K562 (cell line): ENCODE measurements around the gene DSCAM. TPM values are rescaled to one million over a fixed set of nuclear protein-coding genes. Genes with fewer than 3 reads are reported as not detected.

Source experiments
- ATAC-seq: fragments of 200-7000 bp; cut with Tn5 transposase; 3 replicates; pipeline ENCODE4 v1.9.1; 2020; ENCODE audit warnings: moderate library complexity
- BruUV-seq: library from RNA; stranded (reverse); fragments of 400-500 nt; replicated peaks from 2 replicates; lab custom pipeline; 2021; lab: Mats Ljungman, UMichigan
- CTCF ChIA-PET: fragments of 300-600 bp; formaldehyde crosslinking; extraction: SDS; loops from one replicate; lab custom pipeline; 2021; ENCODE audit warnings: low intra/inter-chr PET ratio; lab: Yijun Ruan, JAX
- POLR2A ChIA-PET: fragments of 300-600, 350-650 bp; sonication (Branson Sonifier 250); formaldehyde crosslinking; extraction: SDS; loops from one replicate; lab custom pipeline; 2021; ENCODE audit warnings: antibody characterized with exemption, inconsistent platforms; lab: Yijun Ruan, JAX
- DNase-seq, 4 experiments: peaks; one replicate each; pipeline versions ENCODE4 v3.0.0 to v3.0.0-alpha.2; 2011 to 2018; ENCODE audit warnings: low spot score in 3 of 4, mixed read lengths in 3 of 4; ENCODE audit errors: extremely low read depth in 1 of 4
- FAIRE-seq: peaks from 2 replicates; lab custom pipeline; 2011; peaks lifted over from hg19 to GRCh38; lab: Jason Lieb, UNC
- H2AFZ ChIP-seq: 2 replicates; pipeline ENCODE4 v1.6.0; 2011; ENCODE audit warnings: low read depth, low read length, control low read depth, inconsistent platforms
- H3K27ac ChIP-seq: fragments of 200-600 bp; 3 replicates; pipeline ENCODE4 v1.8.0; 2011; ENCODE audit warnings: low read depth, mild to moderate bottlenecking, control low read depth, inconsistent platforms, low read length, moderate library complexity, mixed read lengths; ENCODE audit errors: extremely low read depth
- H3K27me3 ChIP-seq, 2 experiments: fragments of 300-600 bp in 1 of 2; 2 replicates in 1 of 2; 3 replicates in 1 of 2; pipeline versions ENCODE4 v1.6.0 to v1.8.0; 2011; ENCODE audit warnings: inconsistent platforms in 2 of 2, low read length in 2 of 2, mild to moderate bottlenecking in 1 of 2, mixed read lengths in 1 of 2, moderate library complexity in 1 of 2; ENCODE audit not compliant: control insufficient read depth in 2 of 2, insufficient read depth in 2 of 2
- H3K36me3 ChIP-seq: fragments of 300-600 bp; 3 replicates; pipeline ENCODE4 v1.8.0; 2011; ENCODE audit warnings: mild to moderate bottlenecking, low read length, inconsistent platforms; ENCODE audit not compliant: control insufficient read depth, insufficient read depth
- H3K4me1 ChIP-seq, 2 experiments: fragments of 200-600 bp in 1 of 2; replicated peaks in 1 of 2; 2 replicates in 1 of 2; 3 replicates in 1 of 2; pipeline versions ENCODE4 v1.5.1 to v1.8.0; 2011; ENCODE audit warnings: inconsistent platforms in 2 of 2, low read length in 2 of 2, mild to moderate bottlenecking in 1 of 2, mixed read lengths in 1 of 2, moderate library complexity in 1 of 2; ENCODE audit not compliant: control insufficient read depth in 2 of 2, insufficient read depth in 2 of 2
- H3K4me2 ChIP-seq: 2 replicates; pipeline ENCODE4 v1.6.1; 2011; ENCODE audit warnings: low read length, control low read depth, inconsistent platforms, mixed read lengths; ENCODE audit not compliant: insufficient read depth
- H3K4me3 ChIP-seq: fragments of 200-600 bp; sonication (generic), shearing (Covaris generic); 2 replicates; pipeline ENCODE4 v1.5.1; 2016; ENCODE audit warnings: control low read depth, inconsistent platforms
- H3K79me2 ChIP-seq: fragments of 200-600 bp; 3 replicates; pipeline ENCODE4 v1.8.0; 2011; ENCODE audit warnings: low read length, inconsistent platforms; ENCODE audit not compliant: control insufficient read depth, insufficient read depth
- H3K9ac ChIP-seq, 2 experiments: 2 replicates each; pipeline versions ENCODE4 v1.6.0 to v1.6.1; 2011; ENCODE audit warnings: low read depth in 2 of 2, low read length in 2 of 2, control low read depth in 1 of 2, inconsistent platforms in 1 of 2, mild to moderate bottlenecking in 1 of 2, mixed read lengths in 1 of 2; ENCODE audit not compliant: insufficient read depth in 1 of 2
- H3K9me1 ChIP-seq: one replicate; pipeline ENCODE4 v1.6.0; 2011; ENCODE audit warnings: inconsistent platforms, mild to moderate bottlenecking, low read length, moderate library complexity; ENCODE audit not compliant: control insufficient read depth, insufficient read depth
- H3K9me3 ChIP-seq: replicated peaks from 2 replicates; pipeline ENCODE4 v1.5.1; 2011; ENCODE audit warnings: low read depth, low read length, inconsistent platforms; ENCODE audit not compliant: control insufficient read depth, insufficient read depth
- H4K20me1 ChIP-seq: replicated peaks from 2 replicates; pipeline ENCODE4 v1.6.1; 2011; ENCODE audit warnings: low read length, inconsistent platforms, mixed read lengths; ENCODE audit not compliant: control insufficient read depth, insufficient read depth
- BACH1 ChIP-seq: fragments of 200-800 bp; sonication (Bioruptor generic); IDR thresholded peaks from 2 replicates; pipeline ENCODE4 v1.6.1; 2016; ENCODE audit warnings: missing genetic modification characterization, missing compliant biosample characterization
- BRF1 ChIP-seq: IDR thresholded peaks from 3 replicates; pipeline ENCODE4 v1.6.1; 2011; ENCODE audit warnings: borderline replicate concordance, mild to moderate bottlenecking; ENCODE audit not compliant: insufficient read length; ENCODE audit errors: extremely low read depth
- CBX3 ChIP-seq, 2 experiments: IDR thresholded peaks; 1 replicate in 1 of 2; 2 replicates in 1 of 2; pipeline ENCODE4 v1.6.1; 2012; ENCODE audit warnings: inconsistent platforms in 2 of 2, low read length in 2 of 2, borderline replicate concordance in 1 of 2, control low read depth in 1 of 2
- ESRRB ChIP-seq: fragments of 250-450 bp; sonication (Bioruptor Pico); IDR thresholded peaks from 2 replicates; pipeline ENCODE4 v1.5.0; 2020; ENCODE audit warnings: mild to moderate bottlenecking, moderate library complexity, borderline replicate concordance
- FOXK2 ChIP-seq, 2 experiments: fragments of 450-650 bp; IDR thresholded peaks in 1 of 2; conservative IDR thresholded peaks in 1 of 2; 2 replicates each; pipeline ENCODE4 v1.6.1; 2016; ENCODE audit warnings: low read depth in 2 of 2, mild to moderate bottlenecking in 1 of 2
- GABPB2 ChIP-seq: fragments of 250-450 bp; sonication (Bioruptor Pico); conservative IDR thresholded peaks from 2 replicates; pipeline ENCODE4 v1.5.1; 2021; ENCODE audit warnings: mild to moderate bottlenecking
- JUN ChIP-seq, 2 experiments: sonication (generic) in 1 of 2; formaldehyde crosslinking in 1 of 2; IDR thresholded peaks; 2 replicates each; pipeline versions ENCODE4 v1.6.1 to v1.8.0; 2012 to 2022; ENCODE audit warnings: borderline replicate concordance in 2 of 2, mild to moderate bottlenecking in 2 of 2, improper control_type of control experiment in 1 of 2, low read depth in 1 of 2, low read length in 1 of 2, missing genetic modification reagents in 1 of 2
- NELFE ChIP-seq: IDR thresholded peaks from 2 replicates; pipeline ENCODE4 v1.6.1; 2011; ENCODE audit warnings: mild to moderate bottlenecking; ENCODE audit not compliant: insufficient read depth, insufficient read length
- NRF1 ChIP-seq, 2 experiments: fragments of 450-650 bp; IDR thresholded peaks in 1 of 2; conservative IDR thresholded peaks in 1 of 2; 2 replicates each; pipeline ENCODE4 v1.6.1; 2014; ENCODE audit warnings: mild to moderate bottlenecking in 2 of 2
- OTX1 ChIP-seq: fragments of 450-650 bp; formaldehyde crosslinking; IDR thresholded peaks from 2 replicates; pipeline ENCODE4 v1.4.0; 2022; ENCODE audit warnings: mild to moderate bottlenecking
- ZNF436 ChIP-seq: fragments of 250-450, 450-650 bp; sonication (Bioruptor Pico); formaldehyde crosslinking; IDR thresholded peaks from 2 replicates; pipeline ENCODE4 v1.7.0; 2020; ENCODE audit warnings: mild to moderate bottlenecking
- ZNF584 ChIP-seq: fragments of 200-800 bp; sonication (Bioruptor generic); IDR thresholded peaks from 2 replicates; pipeline ENCODE4 v1.6.1; 2016; ENCODE audit warnings: low read depth, mild to moderate bottlenecking, missing genetic modification characterization, missing compliant biosample characterization
- ZNF717 ChIP-seq: fragments of 250-450 bp; sonication (Bioruptor Pico); IDR thresholded peaks from 2 replicates; pipeline ENCODE4 v1.5.0; 2021
- WGBS: fragments of 100-300 bp; shearing (Covaris generic); methylation state at CpG from one replicate; pipeline ENCODE4 v1.1.6; 2016; ENCODE audit warnings: low coverage, mixed read lengths; ENCODE audit not compliant: insufficient coverage; ENCODE audit errors: missing lambda C conversion rate; 5-methylcytosine and 5-hydroxymethylcytosine counted together
- in situ Hi-C: fragments of 300-500 bp; cut with MboI; formaldehyde crosslinking; loops from 4 replicates; pipeline ENCODE4 v1.15.0; 2018; ENCODE audit warnings: inconsistent platforms, mixed read lengths
- intact Hi-C: fragments of 100-400 bp; cut with micrococcal nuclease; formaldehyde crosslinking; loops from 2 replicates; pipeline ENCODE4 v1.14.2; 2022
- polyA plus RNA-seq, 8 experiments: library from polyadenylated mRNA; depleted of rRNA in 4 of 8; stranded (reverse) in 5 of 8; unstranded in 3 of 8; fragments of >200 nt; fragmentation: Nextera tagmentation in 2 of 8; fragmentation: Illumina TruSeq in 1 of 8; extraction: Ambion mirVana in 2 of 8; extraction: Trizol in 1 of 8; gene quantifications; 2 replicates each; pipeline versions ENCODE4 v1.2.1 to v1.2.3, GENCODE V29; 2011 to 2014; ENCODE audit warnings: inconsistent platforms in 1 of 8, missing spikeins in 1 of 8
- total RNA-seq, 7 experiments: library from RNA; depleted of rRNA in 6 of 7; stranded (reverse); fragments of >200 nt in 6 of 7; fragmentation: Illumina TruSeq in 2 of 7; extraction: Trizol in 2 of 7; gene quantifications; 2 replicates each; pipeline versions ENCODE4 v1.2.1 to v1.2.3, GENCODE V29; 2011 to 2021; ENCODE audit warnings: low replicate concordance in 1 of 7
- TF ChIP-seq, protein P1 (sequence below): fragments of 450-650 bp; IDR thresholded peaks from 2 replicates; pipeline ENCODE4 v1.6.1; 2018; ENCODE audit warnings: mild to moderate bottlenecking, low read depth; ENCODE audit not compliant: partially characterized antibody
- TF ChIP-seq, protein P2 (sequence below), 2 experiments: fragments of 450-650 bp; IDR thresholded peaks; 2 replicates each; pipeline ENCODE4 v1.6.1; 2016
- TF ChIP-seq, protein P3 (sequence below): sonication (generic); formaldehyde crosslinking; IDR thresholded peaks from 2 replicates; pipeline ENCODE4 v1.8.0; 2022; ENCODE audit warnings: mild to moderate bottlenecking, missing genetic modification reagents

DSCAM gene
- total and polyA plus RNA-seq, 9 of the 15 experiments (the other 6 are each of a cell fraction or from before 2014, with no cell fraction given): not detected

DNA sequence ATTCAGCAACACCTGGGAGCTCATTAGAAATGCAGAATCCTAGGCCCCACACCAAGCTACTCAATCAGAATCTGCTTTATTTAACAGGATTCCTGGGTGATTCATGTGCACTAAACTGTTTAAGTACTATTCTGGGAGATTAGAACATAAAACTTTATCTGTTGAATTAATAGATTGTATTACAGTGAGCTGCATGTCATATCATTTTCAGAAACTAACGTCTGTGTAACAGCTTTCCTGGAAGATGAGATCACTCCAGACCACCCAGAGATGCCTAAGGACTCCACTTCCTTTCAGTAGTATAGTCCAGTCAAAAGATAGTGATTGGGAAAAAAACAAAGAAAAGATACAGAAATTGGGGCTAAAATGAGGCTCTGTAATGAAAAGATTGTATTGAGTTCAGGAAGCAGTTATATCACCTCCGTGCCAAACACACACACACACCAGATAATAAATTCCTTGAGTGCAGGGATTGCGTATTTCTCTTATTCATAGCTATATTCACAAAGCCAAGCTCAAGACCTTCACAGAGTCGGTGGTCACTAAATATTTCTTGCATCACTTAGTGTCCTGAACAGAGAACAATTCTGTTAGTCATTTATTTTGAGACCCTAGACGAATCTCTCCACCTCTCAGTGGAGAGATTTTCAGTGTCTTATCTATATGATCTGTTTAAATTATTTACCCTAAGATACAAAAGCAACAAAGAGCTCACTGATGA lies 178.2 kb downstream of the DSCAM start:
- no peaks in the 10 kb centered on the region for H4K20me1 ChIP-seq
- ATAC-seq (no peak), DNase-seq (no peak), FAIRE-seq (no peak)
- BruUV-seq: no TSS peak
- no peaks in the 10 kb centered on the region; the same call in 1 of the 2 replicates for H3K9me3 ChIP-seq
- H3K4me3 ChIP-seq: no peak overlapping the region
- no peak overlapping the region for H3K27ac ChIP-seq
- H3K4me2 ChIP-seq: no peak overlapping the region
- no peak overlapping the region for H2AFZ ChIP-seq
- in situ Hi-C loops (no loop called here), intact Hi-C loops (no loop called here)
- ChIA-PET CTCF (no interaction called here), POLR2A (no interaction called here)
- no peaks in the 10 kb centered on the region for H3K9me1 ChIP-seq
- TF ChIP-seq ESRRB: no peak
- TF ChIP-seq GABPB2: no peak
- no peak for TF ChIP-seq JUN (IDR thresholded peaks at IDR 0.05; ENCODE audit: borderline replicate concordance, low read depth, low read length)
- TF ChIP-seq JUN (CRISPR knock-in tag; IDR thresholded peaks at IDR 0.05; ENCODE audit: borderline replicate concordance): no peak
- no peak for TF ChIP-seq FOXK2 (conservative IDR thresholded peaks at IDR 0.05 in 1 of 2, IDR thresholded peaks at IDR 0.05 in 1 of 2; ENCODE audit: low read depth in 2 of 2)
- no peak for TF ChIP-seq BRF1
- no peak for TF ChIP-seq ZNF584
- TF ChIP-seq OTX1 (CRISPR knock-in tag): no peak
- TF ChIP-seq, protein P1, sequence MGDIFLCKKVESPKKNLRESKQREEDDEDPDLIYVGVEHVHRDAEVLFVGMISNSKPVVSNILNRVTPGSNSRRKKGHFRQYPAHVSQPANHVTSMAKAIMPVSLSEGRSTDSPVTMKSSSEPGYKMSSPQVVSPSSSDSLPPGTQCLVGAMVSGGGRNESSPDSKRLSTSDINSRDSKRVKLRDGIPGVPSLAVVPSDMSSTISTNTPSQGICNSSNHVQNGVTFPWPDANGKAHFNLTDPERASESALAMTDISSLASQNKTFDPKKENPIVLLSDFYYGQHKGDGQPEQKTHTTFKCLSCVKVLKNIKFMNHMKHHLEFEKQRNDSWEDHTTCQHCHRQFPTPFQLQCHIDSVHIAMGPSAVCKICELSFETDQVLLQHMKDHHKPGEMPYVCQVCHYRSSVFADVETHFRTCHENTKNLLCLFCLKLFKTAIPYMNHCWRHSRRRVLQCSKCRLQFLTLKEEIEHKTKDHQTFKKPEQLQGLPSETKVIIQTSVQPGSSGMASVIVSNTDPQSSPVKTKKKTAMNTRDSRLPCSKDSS: no peak
- TF ChIP-seq ZNF436 (CRISPR knock-in tag): no peak
- TF ChIP-seq, protein P2, sequence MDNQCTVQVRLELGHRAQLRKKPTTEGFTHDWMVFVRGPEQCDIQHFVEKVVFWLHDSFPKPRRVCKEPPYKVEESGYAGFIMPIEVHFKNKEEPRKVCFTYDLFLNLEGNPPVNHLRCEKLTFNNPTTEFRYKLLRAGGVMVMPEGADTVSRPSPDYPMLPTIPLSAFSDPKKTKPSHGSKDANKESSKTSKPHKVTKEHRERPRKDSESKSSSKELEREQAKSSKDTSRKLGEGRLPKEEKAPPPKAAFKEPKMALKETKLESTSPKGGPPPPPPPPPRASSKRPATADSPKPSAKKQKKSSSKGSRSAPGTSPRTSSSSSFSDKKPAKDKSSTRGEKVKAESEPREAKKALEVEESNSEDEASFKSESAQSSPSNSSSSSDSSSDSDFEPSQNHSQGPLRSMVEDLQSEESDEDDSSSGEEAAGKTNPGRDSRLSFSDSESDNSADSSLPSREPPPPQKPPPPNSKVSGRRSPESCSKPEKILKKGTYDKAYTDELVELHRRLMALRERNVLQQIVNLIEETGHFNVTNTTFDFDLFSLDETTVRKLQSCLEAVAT (IDR thresholded peaks at IDR 0.05): no peak
- TF ChIP-seq NRF1 (conservative IDR thresholded peaks at IDR 0.05 in 1 of 2, IDR thresholded peaks at IDR 0.05 in 1 of 2): no peak
- TF ChIP-seq, protein P3, sequence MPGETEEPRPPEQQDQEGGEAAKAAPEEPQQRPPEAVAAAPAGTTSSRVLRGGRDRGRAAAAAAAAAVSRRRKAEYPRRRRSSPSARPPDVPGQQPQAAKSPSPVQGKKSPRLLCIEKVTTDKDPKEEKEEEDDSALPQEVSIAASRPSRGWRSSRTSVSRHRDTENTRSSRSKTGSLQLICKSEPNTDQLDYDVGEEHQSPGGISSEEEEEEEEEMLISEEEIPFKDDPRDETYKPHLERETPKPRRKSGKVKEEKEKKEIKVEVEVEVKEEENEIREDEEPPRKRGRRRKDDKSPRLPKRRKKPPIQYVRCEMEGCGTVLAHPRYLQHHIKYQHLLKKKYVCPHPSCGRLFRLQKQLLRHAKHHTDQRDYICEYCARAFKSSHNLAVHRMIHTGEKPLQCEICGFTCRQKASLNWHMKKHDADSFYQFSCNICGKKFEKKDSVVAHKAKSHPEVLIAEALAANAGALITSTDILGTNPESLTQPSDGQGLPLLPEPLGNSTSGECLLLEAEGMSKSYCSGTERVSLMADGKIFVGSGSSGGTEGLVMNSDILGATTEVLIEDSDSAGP (CRISPR knock-in tag): no peak
- TF ChIP-seq NELFE: no peak
- TF ChIP-seq CBX3 (IDR thresholded peaks at IDR 0.05; ENCODE audit: borderline replicate concordance in 1 of 2, low read length in 2 of 2): no peak
- no peak for TF ChIP-seq BACH1
- TF ChIP-seq ZNF717: no peak
- no peaks in the 10 kb centered on the region for H3K4me1 ChIP-seq
- H3K36me3 ChIP-seq: no peaks in the 10 kb centered on the region
- H3K79me2 ChIP-seq: no peaks in the 10 kb centered on the region
- no peaks in the 10 kb centered on the region for H3K27me3 ChIP-seq
- H3K9ac ChIP-seq: no peak overlapping the region
- WGBS: 1% methylated on average over 5 of the region's 5 CpGs
